Measurements from ENCODE around the gene MMP25. TPM values are rescaled to one million over a fixed set of nuclear protein-coding genes. Genes with fewer than 3 reads are reported as not detected.

The MMP25 gene
- total and polyA plus RNA-seq, 9 of the 15 experiments (the other 6 are each of a cell fraction or from before 2014, with no cell fraction given): 0.03 to 0.04 TPM; not detected in 7

DNA sequence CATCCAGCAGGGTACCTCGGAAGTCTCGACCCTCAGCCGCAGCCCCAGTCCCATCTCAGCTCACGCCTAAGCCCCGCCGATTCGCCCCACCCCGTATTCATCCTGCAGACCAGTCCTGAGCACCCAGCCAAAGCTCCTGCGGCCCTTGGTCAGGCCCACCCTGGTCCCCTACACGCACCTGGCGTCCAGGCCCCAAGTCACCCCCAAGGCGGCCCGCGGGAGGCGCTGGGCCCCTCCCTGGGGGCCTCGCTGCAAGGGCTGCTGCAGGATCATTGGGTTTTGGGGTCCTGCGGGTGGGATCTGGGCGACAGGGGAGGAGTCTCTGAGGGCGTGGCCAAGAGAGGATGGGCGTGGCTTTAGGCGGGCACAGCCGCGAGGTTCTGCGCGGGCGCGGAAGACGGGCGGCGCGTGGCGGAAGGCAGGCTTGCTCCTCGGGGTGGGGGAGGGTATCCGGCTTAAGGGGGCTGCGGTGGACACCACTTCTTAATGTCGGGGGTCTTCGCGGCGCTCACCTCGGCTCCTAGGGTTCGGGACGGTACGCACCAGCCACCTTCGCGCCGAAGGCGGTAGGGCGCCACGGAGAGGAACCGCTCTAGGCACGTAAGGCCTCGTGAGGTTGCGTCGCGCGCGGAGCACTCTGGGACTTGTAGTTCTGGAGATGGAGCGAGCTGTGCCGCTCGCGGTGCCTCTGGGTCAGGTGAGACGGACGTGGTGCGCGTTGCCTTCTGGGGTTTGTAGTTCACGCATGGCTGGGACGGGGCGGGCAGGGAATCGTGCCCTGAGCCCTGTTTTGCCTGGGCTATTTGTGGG is 22.5 kb upstream of the MMP25 start, which contains the start of the genes HCFC1R1 and THOC6 (continued):
- TF ChIP-seq CHD7 (IDR thresholded peaks at IDR 0.05; ENCODE audit: low read depth, low read length) (no peak), ZKSCAN8 (CRISPR knock-in tag; IDR thresholded peaks at IDR 0.05) (no peak), KLF6 (CRISPR knock-in tag; IDR thresholded peaks at IDR 0.05; ENCODE audit: borderline replicate concordance) (no peak), HNRNPH1 (optimal IDR thresholded peaks at IDR 0.05; ENCODE audit: low read depth, low read length) (no peak), ELF4 (CRISPR knock-in tag; IDR thresholded peaks at IDR 0.05) (no peak), ZNF347 (CRISPR knock-in tag; IDR thresholded peaks at IDR 0.05; ENCODE audit: low read depth) (no peak), NR2C2 (CRISPR knock-in tag; IDR thresholded peaks at IDR 0.05) (peak; percentile 91), NR2C2 (tag; IDR thresholded peaks at IDR 0.05) (peak; percentile 95), SREBF1 (IDR thresholded peaks at IDR 0.05; ENCODE audit: borderline replicate concordance, low read depth, low read length) (peak; percentile 97), KDM2B (CRISPR knock-in tag; IDR thresholded peaks at IDR 0.05) (no peak), ZBTB7A (IDR thresholded peaks at IDR 0.05; ENCODE audit: borderline replicate concordance, control insufficient read depth, low read depth, low read length) (peak; percentile 74)
- TF ChIP-seq, protein P1, sequence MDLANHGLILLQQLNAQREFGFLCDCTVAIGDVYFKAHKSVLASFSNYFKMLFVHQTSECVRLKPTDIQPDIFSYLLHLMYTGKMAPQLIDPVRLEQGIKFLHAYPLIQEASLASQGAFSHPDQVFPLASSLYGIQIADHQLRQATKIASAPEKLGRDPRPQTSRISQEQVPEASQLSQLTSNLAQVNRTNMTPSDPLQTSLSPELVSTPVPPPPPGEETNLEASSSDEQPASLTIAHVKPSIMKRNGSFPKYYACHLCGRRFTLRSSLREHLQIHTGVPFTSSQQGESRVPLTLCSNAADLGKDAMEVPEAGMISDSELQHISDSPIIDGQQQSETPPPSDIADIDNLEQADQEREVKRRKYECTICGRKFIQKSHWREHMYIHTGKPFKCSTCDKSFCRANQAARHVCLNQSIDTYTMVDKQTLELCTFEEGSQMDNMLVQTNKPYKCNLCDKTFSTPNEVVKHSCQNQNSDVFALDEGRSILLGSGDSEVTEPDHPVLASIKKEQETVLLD (IDR thresholded peaks at IDR 0.05): peak; percentile 95
- TF ChIP-seq, protein P2, sequence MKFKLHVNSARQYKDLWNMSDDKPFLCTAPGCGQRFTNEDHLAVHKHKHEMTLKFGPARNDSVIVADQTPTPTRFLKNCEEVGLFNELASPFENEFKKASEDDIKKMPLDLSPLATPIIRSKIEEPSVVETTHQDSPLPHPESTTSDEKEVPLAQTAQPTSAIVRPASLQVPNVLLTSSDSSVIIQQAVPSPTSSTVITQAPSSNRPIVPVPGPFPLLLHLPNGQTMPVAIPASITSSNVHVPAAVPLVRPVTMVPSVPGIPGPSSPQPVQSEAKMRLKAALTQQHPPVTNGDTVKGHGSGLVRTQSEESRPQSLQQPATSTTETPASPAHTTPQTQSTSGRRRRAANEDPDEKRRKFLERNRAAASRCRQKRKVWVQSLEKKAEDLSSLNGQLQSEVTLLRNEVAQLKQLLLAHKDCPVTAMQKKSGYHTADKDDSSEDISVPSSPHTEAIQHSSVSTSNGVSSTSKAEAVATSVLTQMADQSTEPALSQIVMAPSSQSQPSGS (CRISPR knock-in tag; IDR thresholded peaks at IDR 0.05): no peak

Data from K562 (cell line).